BE2C (cell line): Measurements from ENCODE around the gene RIC1.

Source experiments
- DNase-seq: peaks from one replicate; pipeline ENCODE4 v3.0.0-alpha.2; 2020
- H3K27me3 ChIP-seq: fragments of 250-450 bp; sonication (Bioruptor Pico); 2 replicates; pipeline ENCODE4 v1.5.1; 2020; ENCODE audit warnings: mild to moderate bottlenecking
- H3K36me3 ChIP-seq: fragments of 250-450 bp; sonication (Bioruptor Pico); 2 replicates; pipeline ENCODE4 v1.5.1; 2020; ENCODE audit warnings: mild to moderate bottlenecking
- H3K4me1 ChIP-seq: fragments of 250-450 bp; sonication (Bioruptor Pico); 2 replicates; pipeline ENCODE4 v1.5.1; 2020
- H3K4me3 ChIP-seq: 2 replicates; pipeline ENCODE4 v1.5.1; 2011; ENCODE audit warnings: low read depth, low read length
- H3K9me3 ChIP-seq: fragments of 250-450 bp; sonication (Bioruptor Pico); 2 replicates; pipeline ENCODE4 v1.5.1; 2020
- CTCF ChIP-seq: IDR thresholded peaks from 2 replicates; pipeline ENCODE4 v1.5.1; 2012; ENCODE audit warnings: mild to moderate bottlenecking, low read depth, low read length

The RIC1 gene

GRCh38 chr9:5587024-5587423 is 41.9 kb upstream of the RIC1 start:
- no peaks in the 10 kb centered on the region for H3K9me3 ChIP-seq
- no peak overlapping the region for H3K4me3 ChIP-seq
- TF ChIP-seq CTCF = no peak
- H3K4me1 ChIP-seq = peaks cover 3% of the 10 kb centered on the region; the same call in 1 of the 2 replicates
- H3K36me3 ChIP-seq = no peaks in the 10 kb centered on the region
- no peak for DNase-seq
- H3K27me3 ChIP-seq = no peaks in the 10 kb centered on the region

DNA sequence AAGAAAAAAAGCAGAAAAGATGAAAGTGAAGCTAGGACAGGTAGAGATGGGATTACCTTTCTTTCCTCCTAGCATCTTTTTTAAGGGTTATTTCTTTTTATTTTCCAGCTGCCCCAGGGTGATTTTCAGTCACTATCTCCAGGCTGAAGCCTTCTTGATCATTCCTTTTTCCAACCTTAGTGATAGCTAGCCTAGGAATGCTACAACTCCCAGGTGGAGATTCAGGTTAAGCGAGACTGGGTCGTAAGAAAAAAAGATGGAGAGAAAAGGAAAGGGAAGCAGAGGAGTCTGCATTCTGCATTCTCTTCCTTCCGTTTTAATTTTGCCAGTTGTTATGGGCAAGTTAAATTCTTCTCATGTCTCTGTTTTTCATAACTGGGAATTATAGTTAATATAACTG is 36.7 kb upstream of the RIC1 start:
- peaks cover 3% of the 10 kb centered on the region; the same call in 1 of the 2 replicates for H3K4me1 ChIP-seq
- no peak for TF ChIP-seq CTCF
- H3K27me3 ChIP-seq = no peaks in the 10 kb centered on the region
- no peak overlapping the region for H3K4me3 ChIP-seq
- H3K36me3 ChIP-seq = no peaks in the 10 kb centered on the region
- no peak for DNase-seq
- H3K9me3 ChIP-seq = no peaks in the 10 kb centered on the region

DNA sequence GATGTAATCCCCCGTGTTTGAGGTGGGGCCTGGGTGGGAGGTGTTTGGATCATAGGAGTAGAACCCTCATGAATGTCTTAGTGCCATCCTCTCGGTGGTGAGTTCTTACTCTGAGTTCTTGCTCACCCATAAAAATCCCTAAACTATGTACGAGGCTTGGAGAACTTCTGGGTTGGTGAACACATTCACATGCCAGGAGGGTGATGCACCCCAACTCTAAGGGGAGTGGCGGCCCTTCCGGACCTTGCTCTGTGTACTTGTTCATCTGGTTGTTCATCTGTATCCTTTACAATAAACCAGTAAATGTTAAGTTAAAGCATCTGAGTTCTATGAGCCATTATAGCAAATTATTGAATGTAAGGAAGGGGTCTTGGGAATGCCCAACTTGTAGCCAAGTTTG is 36.0 kb upstream of the RIC1 start:
- no peaks in the 10 kb centered on the region for H3K9me3 ChIP-seq
- H3K4me3 ChIP-seq = no peak overlapping the region
- no peaks in the 10 kb centered on the region for H3K36me3 ChIP-seq
- H3K4me1 ChIP-seq = peaks cover 3% of the 10 kb centered on the region; the same call in 1 of the 2 replicates
- DNase-seq = no peak
- no peak for TF ChIP-seq CTCF
- H3K27me3 ChIP-seq = no peaks in the 10 kb centered on the region

GRCh38 chr9:5593904-5594303 is 35.0 kb upstream of the RIC1 start:
- no peak for TF ChIP-seq CTCF
- Histone ChIP-seq H3K9me3 (no peaks in the 10 kb centered on the region), H3K4me1 (peaks cover 3% of the 10 kb centered on the region; the same call in 1 of the 2 replicates), H3K27me3 (no peaks in the 10 kb centered on the region), H3K4me3 (no peak overlapping the region), H3K36me3 (no peaks in the 10 kb centered on the region)
- no peak for DNase-seq

DNA sequence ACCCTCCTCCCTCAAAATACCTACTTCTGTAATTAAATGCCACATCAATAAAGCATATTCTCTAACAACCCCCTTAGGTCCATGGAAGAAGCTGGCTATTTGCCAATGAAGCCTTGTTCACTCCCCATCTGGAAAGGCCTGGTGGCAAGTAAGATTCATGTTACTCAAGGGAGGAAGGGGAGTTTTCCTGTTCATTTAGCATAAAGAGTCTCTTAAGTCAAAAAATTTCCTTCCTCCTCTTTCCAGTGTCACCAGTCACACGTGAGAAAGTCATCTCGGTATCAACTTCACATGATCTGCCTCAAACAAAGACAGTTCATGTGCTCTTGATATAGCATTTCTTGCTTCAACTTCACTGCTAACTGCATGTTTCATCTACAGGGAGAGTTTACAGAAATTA is 32.7 kb upstream of the RIC1 start:
- no peak for DNase-seq
- Histone ChIP-seq H3K27me3 (no peaks in the 10 kb centered on the region), H3K4me3 (no peak overlapping the region), H3K36me3 (no peaks in the 10 kb centered on the region), H3K9me3 (no peaks in the 10 kb centered on the region), H3K4me1 (no peaks in the 10 kb centered on the region)
- no peak for TF ChIP-seq CTCF

GRCh38 chr9:5608298-5609225 is 20.3 kb upstream of the RIC1 start:
- no peak for TF ChIP-seq CTCF
- Histone ChIP-seq H3K36me3 (no peaks in the 10 kb centered on the region), H3K9me3 (no peaks in the 10 kb centered on the region), H3K4me3 (no peak overlapping the region), H3K4me1 (no peaks in the 10 kb centered on the region), H3K27me3 (peaks cover 3% of the 10 kb centered on the region; the same call in 1 of the 2 replicates)
- no peak for DNase-seq
